22Rv1 (cell line): ENCODE measurements around the gene SLC25A44.

ENCODE experiments used
- ZFX ChIP-seq: fragments of 450-650 bp; IDR thresholded peaks from 2 replicates; pipeline ENCODE4 v1.6.1; 2017; ENCODE audit warnings: antibody characterized with exemption, borderline replicate concordance
- TF ChIP-seq, protein P1 (sequence below): fragments of 450-650 bp; IDR thresholded peaks from 2 replicates; pipeline ENCODE4 v1.5.1; 2017; ENCODE audit warnings: mild to moderate bottlenecking

GRCh38 chr1:156249593-156249992, 55.7 kb downstream of the SLC25A44 start:
- TF ChIP-seq, protein P1, sequence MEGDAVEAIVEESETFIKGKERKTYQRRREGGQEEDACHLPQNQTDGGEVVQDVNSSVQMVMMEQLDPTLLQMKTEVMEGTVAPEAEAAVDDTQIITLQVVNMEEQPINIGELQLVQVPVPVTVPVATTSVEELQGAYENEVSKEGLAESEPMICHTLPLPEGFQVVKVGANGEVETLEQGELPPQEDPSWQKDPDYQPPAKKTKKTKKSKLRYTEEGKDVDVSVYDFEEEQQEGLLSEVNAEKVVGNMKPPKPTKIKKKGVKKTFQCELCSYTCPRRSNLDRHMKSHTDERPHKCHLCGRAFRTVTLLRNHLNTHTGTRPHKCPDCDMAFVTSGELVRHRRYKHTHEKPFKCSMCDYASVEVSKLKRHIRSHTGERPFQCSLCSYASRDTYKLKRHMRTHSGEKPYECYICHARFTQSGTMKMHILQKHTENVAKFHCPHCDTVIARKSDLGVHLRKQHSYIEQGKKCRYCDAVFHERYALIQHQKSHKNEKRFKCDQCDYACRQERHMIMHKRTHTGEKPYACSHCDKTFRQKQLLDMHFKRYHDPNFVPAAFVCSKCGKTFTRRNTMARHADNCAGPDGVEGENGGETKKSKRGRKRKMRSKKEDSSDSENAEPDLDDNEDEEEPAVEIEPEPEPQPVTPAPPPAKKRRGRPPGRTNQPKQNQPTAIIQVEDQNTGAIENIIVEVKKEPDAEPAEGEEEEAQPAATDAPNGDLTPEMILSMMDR, result no peak
- TF ChIP-seq ZFX, result no peak
